ENCODE data around the gene STOML1. TPM values are rescaled to one million over a fixed set of nuclear protein-coding genes. Genes with fewer than 3 reads are reported as not detected.

The STOML1 gene
- total and polyA plus RNA-seq, 2 experiments from 2014 or later: 2.3 to 2.4 TPM

DNA sequence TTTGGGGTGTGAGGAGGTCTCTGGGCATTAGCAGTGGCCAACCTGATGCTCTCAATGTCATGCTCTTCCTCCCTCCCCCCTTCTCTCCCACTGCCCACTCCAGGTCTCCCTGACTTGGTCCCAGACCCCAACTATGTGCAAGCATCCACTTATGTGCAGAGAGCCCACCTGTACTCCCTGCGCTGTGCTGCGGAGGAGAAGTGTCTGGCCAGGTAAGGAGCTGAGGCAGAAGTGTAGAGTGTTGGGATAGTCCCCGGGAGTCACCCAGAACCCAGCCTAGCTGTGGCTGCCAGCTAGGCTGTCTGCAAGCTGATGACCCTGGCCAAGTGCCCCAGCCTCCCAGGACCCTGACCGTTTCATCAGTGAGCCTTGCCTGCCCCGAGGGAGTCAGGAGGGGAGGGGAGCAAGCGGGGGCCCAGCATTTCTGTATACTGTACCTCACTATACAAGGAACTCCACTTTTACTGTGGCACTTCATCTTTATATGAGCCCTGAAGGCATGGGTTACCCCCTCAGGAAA, 49.3 kb downstream of the STOML1 start:
- no peaks in the 10 kb centered on the region for H3K4me1 ChIP-seq (ENCODE audit: insufficient read depth)
- ATAC-seq (no peak), DNase-seq (ENCODE audit: low spot score) (no peak)
- Mint-ChIP-seq H3K4me1 (peaks cover 5% of the 10 kb centered on the region; the same call in 1 of the 3 replicates), H3K4me3 (no peak overlapping the region), H3K9me3 (no peaks in the 10 kb centered on the region), H3K36me3 (ENCODE audit: low read depth) (no peaks in the 10 kb centered on the region; the same call in 2 of the 3 replicates), H3K27me3 (ENCODE audit: insufficient read depth, low read depth, poor library complexity) (peaks cover 9% of the 10 kb centered on the region), H3K27ac (no peak overlapping the region)
- H4K20me1 ChIP-seq (replicated peaks; ENCODE audit: insufficient read depth): no peaks in the 10 kb centered on the region
- H3K27me3 ChIP-seq (ENCODE audit: insufficient read depth): no peaks in the 10 kb centered on the region
- H3K4me3 ChIP-seq: no peak overlapping the region
- H3K36me3 ChIP-seq (ENCODE audit: insufficient read depth): no peaks in the 10 kb centered on the region
- no peak overlapping the region for H3K4me2 ChIP-seq
- TF ChIP-seq ZNF331 (CRISPR knock-in tag; IDR thresholded peaks at IDR 0.05; ENCODE audit: low read depth) (no peak), REST (IDR thresholded peaks at IDR 0.05; ENCODE audit: unreplicated experiment) (no peak), POLR2AphosphoS5 (IDR thresholded peaks at IDR 0.05; ENCODE audit: low read depth) (no peak), EZH2 (IDR thresholded peaks at IDR 0.05; ENCODE audit: low read depth, unreplicated experiment) (no peak), ZNF114 (CRISPR knock-in tag; IDR thresholded peaks at IDR 0.05) (no peak), STAT1 (IDR thresholded peaks at IDR 0.05; ENCODE audit: unreplicated experiment) (no peak), NANOG (IDR thresholded peaks at IDR 0.05; ENCODE audit: borderline replicate concordance) (no peak), EZH2phosphoT487 (IDR thresholded peaks at IDR 0.05; ENCODE audit: unreplicated experiment) (no peak), CREB1 (CRISPR knock-in tag; IDR thresholded peaks at IDR 0.05; ENCODE audit: low read depth) (no peak), ZNF462 (CRISPR knock-in tag; IDR thresholded peaks at IDR 0.05) (no peak), JUNB (IDR thresholded peaks at IDR 0.05; ENCODE audit: unreplicated experiment) (no peak)
- TF ChIP-seq, protein P1, sequence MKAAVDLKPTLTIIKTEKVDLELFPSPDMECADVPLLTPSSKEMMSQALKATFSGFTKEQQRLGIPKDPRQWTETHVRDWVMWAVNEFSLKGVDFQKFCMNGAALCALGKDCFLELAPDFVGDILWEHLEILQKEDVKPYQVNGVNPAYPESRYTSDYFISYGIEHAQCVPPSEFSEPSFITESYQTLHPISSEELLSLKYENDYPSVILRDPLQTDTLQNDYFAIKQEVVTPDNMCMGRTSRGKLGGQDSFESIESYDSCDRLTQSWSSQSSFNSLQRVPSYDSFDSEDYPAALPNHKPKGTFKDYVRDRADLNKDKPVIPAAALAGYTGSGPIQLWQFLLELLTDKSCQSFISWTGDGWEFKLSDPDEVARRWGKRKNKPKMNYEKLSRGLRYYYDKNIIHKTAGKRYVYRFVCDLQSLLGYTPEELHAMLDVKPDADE (IDR thresholded peaks at IDR 0.05): no peak
- TF ChIP-seq, protein P2, sequence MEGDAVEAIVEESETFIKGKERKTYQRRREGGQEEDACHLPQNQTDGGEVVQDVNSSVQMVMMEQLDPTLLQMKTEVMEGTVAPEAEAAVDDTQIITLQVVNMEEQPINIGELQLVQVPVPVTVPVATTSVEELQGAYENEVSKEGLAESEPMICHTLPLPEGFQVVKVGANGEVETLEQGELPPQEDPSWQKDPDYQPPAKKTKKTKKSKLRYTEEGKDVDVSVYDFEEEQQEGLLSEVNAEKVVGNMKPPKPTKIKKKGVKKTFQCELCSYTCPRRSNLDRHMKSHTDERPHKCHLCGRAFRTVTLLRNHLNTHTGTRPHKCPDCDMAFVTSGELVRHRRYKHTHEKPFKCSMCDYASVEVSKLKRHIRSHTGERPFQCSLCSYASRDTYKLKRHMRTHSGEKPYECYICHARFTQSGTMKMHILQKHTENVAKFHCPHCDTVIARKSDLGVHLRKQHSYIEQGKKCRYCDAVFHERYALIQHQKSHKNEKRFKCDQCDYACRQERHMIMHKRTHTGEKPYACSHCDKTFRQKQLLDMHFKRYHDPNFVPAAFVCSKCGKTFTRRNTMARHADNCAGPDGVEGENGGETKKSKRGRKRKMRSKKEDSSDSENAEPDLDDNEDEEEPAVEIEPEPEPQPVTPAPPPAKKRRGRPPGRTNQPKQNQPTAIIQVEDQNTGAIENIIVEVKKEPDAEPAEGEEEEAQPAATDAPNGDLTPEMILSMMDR (conservative IDR thresholded peaks at IDR 0.05; ENCODE audit: low read depth in 2 of 2): no peak
- no peaks in the 10 kb centered on the region for H3F3A ChIP-seq (replicated peaks; ENCODE audit: low read depth)
- H3K27ac ChIP-seq (ENCODE audit: low read depth): no peak overlapping the region
- H3K79me2 ChIP-seq (replicated peaks; ENCODE audit: insufficient read depth): no peaks in the 10 kb centered on the region
- no peaks in the 10 kb centered on the region for H3K9me2 ChIP-seq (ENCODE audit: insufficient read depth)
- no peak overlapping the region for H2AFZ ChIP-seq
